Measurements from ENCODE around the gene CALML3. TPM values are rescaled to one million over a fixed set of nuclear protein-coding genes. Genes with fewer than 3 reads are reported as not detected.

The CALML3 gene
- total RNA-seq, 1 donor from 2014 or later: not detected

DNA sequence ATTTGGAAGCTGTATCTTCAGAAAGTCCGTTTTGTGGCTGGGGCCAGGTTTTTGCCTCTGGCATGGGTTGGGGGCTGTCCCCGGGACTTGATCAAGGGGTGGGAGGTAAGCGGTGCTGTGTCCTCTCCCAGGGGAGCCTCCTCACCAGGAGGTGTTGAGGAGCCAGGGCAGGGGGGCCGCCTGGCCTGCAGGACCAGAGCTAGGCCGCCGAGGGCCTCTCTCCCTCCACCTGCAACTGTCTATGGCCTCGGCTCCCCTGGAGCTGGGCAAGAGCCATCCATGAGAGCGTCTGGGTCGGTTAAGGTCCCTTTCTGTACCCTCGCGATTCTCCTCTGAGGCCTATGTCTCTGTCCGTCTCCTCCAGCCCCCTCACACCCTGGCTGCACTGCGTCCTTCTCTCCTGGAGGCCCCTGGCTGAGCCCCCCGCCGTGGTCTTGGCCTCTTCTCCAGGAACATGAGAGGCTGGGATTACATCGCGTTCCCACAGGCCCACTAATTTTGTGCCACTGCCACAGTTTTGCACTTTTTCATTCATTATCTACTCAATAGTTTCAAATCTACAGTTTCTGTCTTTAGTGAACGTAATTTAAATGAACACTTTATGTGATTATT lies 46.0 kb upstream of the CALML3 start:
- Histone ChIP-seq H3K79me2 (ENCODE audit: insufficient read depth, low read length) (no peaks in the 10 kb centered on the region), H3K4me3 (ENCODE audit: insufficient read depth, low read depth, low read length) (no peak overlapping the region), H2AFZ (ENCODE audit: low read depth, low read length) (no peak overlapping the region), H3K9ac (ENCODE audit: low read length) (no peak overlapping the region), H3K4me2 (ENCODE audit: low read length) (no peak overlapping the region), H3K27me3 (ENCODE audit: insufficient read depth, low read length) (no peaks in the 10 kb centered on the region), H3K36me3 (ENCODE audit: insufficient read depth, low read length) (no peaks in the 10 kb centered on the region), H3K9me3 (ENCODE audit: insufficient read depth, low read depth, low read length) (no peaks in the 10 kb centered on the region), H3K27ac (ENCODE audit: low read depth, low read length) (no peak overlapping the region), H4K20me1 (ENCODE audit: insufficient read depth, low read length) (no peaks in the 10 kb centered on the region), H3K4me1 (ENCODE audit: insufficient read depth, low read length) (no peaks in the 10 kb centered on the region)
- FAIRE-seq (no peak), DNase-seq (ENCODE audit: low read depth) (no peak)
- Mint-ChIP-seq H3K4me1 (ENCODE audit: low read depth, unreplicated experiment) (peaks cover 3% of the 10 kb centered on the region), H3K4me3 (ENCODE audit: unreplicated experiment) (no peak overlapping the region), H3K27ac (ENCODE audit: unreplicated experiment) (no peak overlapping the region), H3K27me3 (ENCODE audit: low read depth, unreplicated experiment) (peaks cover 25% of the 10 kb centered on the region), H3K9me3 (ENCODE audit: unreplicated experiment) (peaks cover 1% of the 10 kb centered on the region), H3K36me3 (ENCODE audit: low read depth, unreplicated experiment) (peaks cover 2% of the 10 kb centered on the region)
- no peak for TF ChIP-seq EZH2 (IDR thresholded peaks at IDR 0.05; ENCODE audit: insufficient read depth, low read length)
- TF ChIP-seq, protein P1, sequence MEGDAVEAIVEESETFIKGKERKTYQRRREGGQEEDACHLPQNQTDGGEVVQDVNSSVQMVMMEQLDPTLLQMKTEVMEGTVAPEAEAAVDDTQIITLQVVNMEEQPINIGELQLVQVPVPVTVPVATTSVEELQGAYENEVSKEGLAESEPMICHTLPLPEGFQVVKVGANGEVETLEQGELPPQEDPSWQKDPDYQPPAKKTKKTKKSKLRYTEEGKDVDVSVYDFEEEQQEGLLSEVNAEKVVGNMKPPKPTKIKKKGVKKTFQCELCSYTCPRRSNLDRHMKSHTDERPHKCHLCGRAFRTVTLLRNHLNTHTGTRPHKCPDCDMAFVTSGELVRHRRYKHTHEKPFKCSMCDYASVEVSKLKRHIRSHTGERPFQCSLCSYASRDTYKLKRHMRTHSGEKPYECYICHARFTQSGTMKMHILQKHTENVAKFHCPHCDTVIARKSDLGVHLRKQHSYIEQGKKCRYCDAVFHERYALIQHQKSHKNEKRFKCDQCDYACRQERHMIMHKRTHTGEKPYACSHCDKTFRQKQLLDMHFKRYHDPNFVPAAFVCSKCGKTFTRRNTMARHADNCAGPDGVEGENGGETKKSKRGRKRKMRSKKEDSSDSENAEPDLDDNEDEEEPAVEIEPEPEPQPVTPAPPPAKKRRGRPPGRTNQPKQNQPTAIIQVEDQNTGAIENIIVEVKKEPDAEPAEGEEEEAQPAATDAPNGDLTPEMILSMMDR (IDR thresholded peaks at IDR 0.05; ENCODE audit: insufficient read depth, low read depth, low read length): no peak

GRCh38 chr10:5479481-5480161 lies 45.1 kb upstream of the CALML3 start:
- Histone ChIP-seq H3K27ac (ENCODE audit: low read depth, low read length) (no peak overlapping the region), H3K4me2 (ENCODE audit: low read length) (no peak overlapping the region), H3K9ac (ENCODE audit: low read length) (no peak overlapping the region), H3K4me3 (ENCODE audit: insufficient read depth, low read depth, low read length) (no peak overlapping the region), H4K20me1 (ENCODE audit: insufficient read depth, low read length) (no peaks in the 10 kb centered on the region), H3K27me3 (ENCODE audit: insufficient read depth, low read length) (no peaks in the 10 kb centered on the region), H3K79me2 (ENCODE audit: insufficient read depth, low read length) (no peaks in the 10 kb centered on the region), H2AFZ (ENCODE audit: low read depth, low read length) (no peak overlapping the region), H3K9me3 (ENCODE audit: insufficient read depth, low read depth, low read length) (peaks cover 2% of the 10 kb centered on the region), H3K4me1 (ENCODE audit: insufficient read depth, low read length) (no peaks in the 10 kb centered on the region), H3K36me3 (ENCODE audit: insufficient read depth, low read length) (no peaks in the 10 kb centered on the region)
- FAIRE-seq: no peak
- Mint-ChIP-seq H3K36me3 (ENCODE audit: low read depth, unreplicated experiment) (peaks cover 2% of the 10 kb centered on the region), H3K4me1 (ENCODE audit: low read depth, unreplicated experiment) (peaks cover 3% of the 10 kb centered on the region), H3K4me3 (ENCODE audit: unreplicated experiment) (no peak overlapping the region), H3K27ac (ENCODE audit: unreplicated experiment) (no peak overlapping the region), H3K9me3 (ENCODE audit: unreplicated experiment) (no peaks in the 10 kb centered on the region), H3K27me3 (ENCODE audit: low read depth, unreplicated experiment) (peaks cover 25% of the 10 kb centered on the region)
- TF ChIP-seq EZH2 (IDR thresholded peaks at IDR 0.05; ENCODE audit: insufficient read depth, low read length): no peak
- TF ChIP-seq, protein P1 (IDR thresholded peaks at IDR 0.05; ENCODE audit: insufficient read depth, low read depth, low read length): no peak
- no peak for DNase-seq (ENCODE audit: low read depth)
